Measurements from ENCODE around the gene NKAIN2.

Gene NKAIN2

GRCh38 chr6:124080483-124080882 is 276.8 kb downstream of the NKAIN2 start:
- H3K4me3 ChIP-seq (ENCODE audit: low read depth, low read length), result no peak overlapping the region
- TF ChIP-seq CTCF (IDR thresholded peaks at IDR 0.05; ENCODE audit: low read depth, low read length), result no peak

DNA sequence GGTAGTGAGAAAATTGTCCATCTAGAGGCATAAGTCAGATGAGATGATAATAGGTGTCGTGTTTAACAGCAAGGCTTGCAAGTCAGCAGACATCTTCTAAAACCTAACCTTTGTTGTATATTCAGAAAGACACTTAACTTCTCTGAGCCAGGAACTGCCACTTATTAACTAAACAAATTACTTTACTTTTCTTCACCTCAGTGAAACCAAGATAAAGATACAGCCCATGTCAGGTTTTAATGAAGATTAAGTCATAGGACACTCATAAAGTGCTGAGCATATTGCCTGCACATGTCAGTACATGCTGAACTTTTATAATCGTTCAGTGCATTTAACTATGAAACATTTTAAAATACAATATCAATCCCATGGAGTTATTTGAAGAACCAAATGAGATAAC is 286.8 kb downstream of the NKAIN2 start:
- no peak for TF ChIP-seq CTCF (IDR thresholded peaks at IDR 0.05; ENCODE audit: low read depth, low read length)
- H3K4me3 ChIP-seq (ENCODE audit: low read depth, low read length), result no peak overlapping the region

- TF ChIP-seq CTCF (IDR thresholded peaks at IDR 0.05; ENCODE audit: low read depth, low read length), result no peak
- H3K4me3 ChIP-seq (ENCODE audit: low read depth, low read length), result no peak overlapping the region
Observed at GRCh38 chr6:124099520-124099919, 295.9 kb downstream of the NKAIN2 start.

DNA sequence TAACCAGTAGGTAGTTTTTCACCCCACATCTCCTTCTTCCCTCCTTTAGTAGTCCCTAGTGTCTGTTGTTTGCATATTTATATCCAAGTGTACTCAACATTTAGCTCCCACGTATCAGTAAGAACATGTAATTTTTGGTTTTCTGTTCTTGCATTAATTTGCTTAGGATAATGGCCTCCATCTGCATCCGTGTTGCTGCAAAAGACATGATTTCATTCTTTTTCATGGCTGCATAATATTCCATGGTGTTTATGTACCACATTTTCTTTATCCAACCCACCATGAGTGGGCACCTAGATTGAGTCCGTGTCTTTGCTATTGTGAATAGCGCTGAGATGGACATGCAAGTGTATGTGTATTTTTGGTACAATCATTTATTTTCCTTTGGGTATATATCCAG is 306.8 kb downstream of the NKAIN2 start:
- no peak overlapping the region for H3K4me3 ChIP-seq (ENCODE audit: low read depth, low read length)
- TF ChIP-seq CTCF (IDR thresholded peaks at IDR 0.05; ENCODE audit: low read depth, low read length), result no peak

DNA sequence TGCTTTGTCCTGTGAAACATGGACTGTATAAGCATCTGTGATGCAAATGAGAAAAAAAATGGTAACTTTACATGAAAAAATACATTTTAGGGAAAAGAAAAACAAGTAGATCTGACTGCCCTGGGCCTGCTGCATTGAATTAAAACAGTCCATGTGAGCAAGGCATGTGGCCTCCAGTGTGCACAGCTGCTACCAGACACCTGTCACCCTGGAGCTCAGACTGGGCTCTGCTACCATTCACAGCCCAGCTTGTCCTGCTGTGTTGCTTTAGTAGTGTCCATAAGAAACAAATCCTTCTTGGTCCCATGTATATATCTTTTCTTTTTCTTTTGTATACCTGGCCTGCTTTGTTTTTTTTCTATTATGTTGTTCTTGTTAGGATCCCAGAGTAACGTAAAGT is 315.9 kb downstream of the NKAIN2 start:
- TF ChIP-seq CTCF (IDR thresholded peaks at IDR 0.05; ENCODE audit: low read depth, low read length), result no peak
- H3K4me3 ChIP-seq (ENCODE audit: low read depth, low read length), result no peak overlapping the region

DNA sequence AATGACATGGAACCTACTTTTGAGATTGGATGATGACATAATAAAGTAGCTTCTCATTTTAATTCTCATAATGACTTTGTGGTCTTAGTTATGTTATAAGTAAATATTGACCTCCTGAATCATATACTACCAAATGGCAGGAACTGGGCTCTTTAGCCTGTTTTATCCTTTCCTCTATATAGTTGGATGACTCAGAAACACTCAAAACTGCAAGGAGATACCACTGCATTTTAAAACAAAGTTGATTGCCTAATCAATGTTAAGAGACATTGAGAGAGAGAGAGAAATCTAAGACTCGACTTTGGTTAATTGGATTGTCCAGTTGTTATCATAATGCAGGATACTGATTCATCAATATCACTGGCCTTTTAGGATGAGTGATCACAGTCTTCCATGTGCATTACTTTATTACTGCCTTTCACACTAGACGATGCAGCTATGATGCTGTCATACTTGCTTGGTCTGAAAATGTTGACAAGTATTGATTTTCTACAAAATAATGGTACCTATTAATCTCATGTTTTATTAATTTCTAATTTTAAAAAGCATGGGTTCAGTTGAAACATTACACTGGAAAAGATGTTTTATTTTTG is 320.0 kb downstream of the NKAIN2 start:
- H3K4me3 ChIP-seq (ENCODE audit: low read depth, low read length), result no peak overlapping the region
- TF ChIP-seq CTCF (IDR thresholded peaks at IDR 0.05; ENCODE audit: low read depth, low read length), result no peak

DNA sequence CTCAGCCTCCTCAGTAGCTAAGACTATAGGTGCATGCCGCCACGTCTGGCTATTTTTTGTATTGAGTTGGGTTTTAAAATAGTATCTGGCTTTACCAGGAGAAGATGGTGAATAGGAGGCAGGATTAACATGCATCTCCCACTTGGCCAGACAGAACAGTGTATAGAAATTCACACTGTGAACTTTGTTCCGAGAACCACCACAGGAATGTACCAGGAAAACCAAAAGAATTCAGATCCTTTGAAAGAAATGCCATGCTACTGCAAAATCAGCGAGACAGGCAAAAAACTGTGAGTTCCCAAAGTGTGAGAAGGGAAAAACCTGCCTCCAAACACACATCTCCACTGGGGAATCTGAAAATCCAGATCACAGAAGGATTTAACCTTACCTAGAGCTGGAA is 327.6 kb downstream of the NKAIN2 start:
- H3K4me3 ChIP-seq (ENCODE audit: low read depth, low read length), result no peak overlapping the region
- no peak for TF ChIP-seq CTCF (IDR thresholded peaks at IDR 0.05; ENCODE audit: low read depth, low read length)
